ENCODE data around the gene NCOR2.

NCOR2 gene

GRCh38 chr12:124608450-124608870, 41.0 kb upstream of the NCOR2 start:
- no peak overlapping the region for H3K4me3 ChIP-seq (ENCODE audit: low read length)
- no peak overlapping the region for H3K9ac ChIP-seq (ENCODE audit: low read depth, low read length)
- no peak overlapping the region for H3K27ac ChIP-seq (ENCODE audit: low read length)
- H3K9me3 ChIP-seq (ENCODE audit: insufficient read depth, low read depth, low read length): no peaks in the 10 kb centered on the region
- no peaks in the 10 kb centered on the region for H3K36me3 ChIP-seq (ENCODE audit: insufficient read depth, low read depth, low read length)
- H3K27me3 ChIP-seq (ENCODE audit: insufficient read depth, low read length): no peaks in the 10 kb centered on the region
- no peaks in the 10 kb centered on the region for H3K4me1 ChIP-seq (ENCODE audit: insufficient read depth, low read length)

GRCh38 chr12:124607681-124608425, 40.4 kb upstream of the NCOR2 start:
- Histone ChIP-seq H3K9me3 (ENCODE audit: insufficient read depth, low read depth, low read length) (no peaks in the 10 kb centered on the region), H3K36me3 (ENCODE audit: insufficient read depth, low read depth, low read length) (no peaks in the 10 kb centered on the region), H3K9ac (ENCODE audit: low read depth, low read length) (no peak overlapping the region), H3K4me3 (ENCODE audit: low read length) (no peak overlapping the region), H3K27me3 (ENCODE audit: insufficient read depth, low read length) (no peaks in the 10 kb centered on the region), H3K4me1 (ENCODE audit: insufficient read depth, low read length) (no peaks in the 10 kb centered on the region), H3K27ac (ENCODE audit: low read length) (no peak overlapping the region)

- no peaks in the 10 kb centered on the region for H3K9me3 ChIP-seq (ENCODE audit: insufficient read depth, low read depth, low read length)
- H3K4me1 ChIP-seq (ENCODE audit: insufficient read depth, low read length): no peaks in the 10 kb centered on the region
- H3K27ac ChIP-seq (ENCODE audit: low read length): no peak overlapping the region
- no peak overlapping the region for H3K9ac ChIP-seq (ENCODE audit: low read depth, low read length)
- H3K27me3 ChIP-seq (ENCODE audit: insufficient read depth, low read length): no peaks in the 10 kb centered on the region
- no peak overlapping the region for H3K4me3 ChIP-seq (ENCODE audit: low read length)
- no peaks in the 10 kb centered on the region for H3K36me3 ChIP-seq (ENCODE audit: insufficient read depth, low read depth, low read length)
Observed at GRCh38 chr12:124605883-124606774, 38.7 kb upstream of the NCOR2 start.

- H3K9ac ChIP-seq (ENCODE audit: low read depth, low read length): no peak overlapping the region
- no peaks in the 10 kb centered on the region for H3K4me1 ChIP-seq (ENCODE audit: insufficient read depth, low read length)
- no peak overlapping the region for H3K4me3 ChIP-seq (ENCODE audit: low read length)
- H3K27ac ChIP-seq (ENCODE audit: low read length): no peak overlapping the region
- no peaks in the 10 kb centered on the region for H3K36me3 ChIP-seq (ENCODE audit: insufficient read depth, low read depth, low read length)
- no peaks in the 10 kb centered on the region for H3K9me3 ChIP-seq (ENCODE audit: insufficient read depth, low read depth, low read length)
- H3K27me3 ChIP-seq (ENCODE audit: insufficient read depth, low read length): no peaks in the 10 kb centered on the region
Observed at GRCh38 chr12:124605150-124605882, 37.9 kb upstream of the NCOR2 start.

- H3K36me3 ChIP-seq (ENCODE audit: insufficient read depth, low read depth, low read length): no peaks in the 10 kb centered on the region
- no peak overlapping the region for H3K27ac ChIP-seq (ENCODE audit: low read length)
- H3K27me3 ChIP-seq (ENCODE audit: insufficient read depth, low read length): no peaks in the 10 kb centered on the region
- no peaks in the 10 kb centered on the region for H3K9me3 ChIP-seq (ENCODE audit: insufficient read depth, low read depth, low read length)
- H3K4me3 ChIP-seq (ENCODE audit: low read length): no peak overlapping the region
- no peaks in the 10 kb centered on the region for H3K4me1 ChIP-seq (ENCODE audit: insufficient read depth, low read length)
- H3K9ac ChIP-seq (ENCODE audit: low read depth, low read length): no peak overlapping the region
Observed at GRCh38 chr12:124604264-124604680, 36.9 kb upstream of the NCOR2 start.

- no peaks in the 10 kb centered on the region for H3K4me1 ChIP-seq (ENCODE audit: insufficient read depth, low read length)
- no peak overlapping the region for H3K9ac ChIP-seq (ENCODE audit: low read depth, low read length)
- no peaks in the 10 kb centered on the region for H3K27me3 ChIP-seq (ENCODE audit: insufficient read depth, low read length)
- no peak overlapping the region for H3K27ac ChIP-seq (ENCODE audit: low read length)
- H3K36me3 ChIP-seq (ENCODE audit: insufficient read depth, low read depth, low read length): no peaks in the 10 kb centered on the region
- H3K4me3 ChIP-seq (ENCODE audit: low read length): no peak overlapping the region
- H3K9me3 ChIP-seq (ENCODE audit: insufficient read depth, low read depth, low read length): no peaks in the 10 kb centered on the region
Observed at GRCh38 chr12:124603831-124604251, 36.4 kb upstream of the NCOR2 start.

- Histone ChIP-seq H3K27me3 (ENCODE audit: insufficient read depth, low read length) (no peaks in the 10 kb centered on the region), H3K9me3 (ENCODE audit: insufficient read depth, low read depth, low read length) (no peaks in the 10 kb centered on the region), H3K4me3 (ENCODE audit: low read length) (no peak overlapping the region), H3K9ac (ENCODE audit: low read depth, low read length) (no peak overlapping the region), H3K4me1 (ENCODE audit: insufficient read depth, low read length) (no peaks in the 10 kb centered on the region), H3K36me3 (ENCODE audit: insufficient read depth, low read depth, low read length) (no peaks in the 10 kb centered on the region), H3K27ac (ENCODE audit: low read length) (no peak overlapping the region)
Observed at GRCh38 chr12:124603100-124603541, 35.7 kb upstream of the NCOR2 start.

- Histone ChIP-seq H3K9me3 (ENCODE audit: insufficient read depth, low read depth, low read length) (no peaks in the 10 kb centered on the region), H3K4me3 (ENCODE audit: low read length) (no peak overlapping the region), H3K27me3 (ENCODE audit: insufficient read depth, low read length) (no peaks in the 10 kb centered on the region), H3K27ac (ENCODE audit: low read length) (no peak overlapping the region), H3K9ac (ENCODE audit: low read depth, low read length) (no peak overlapping the region), H3K36me3 (ENCODE audit: insufficient read depth, low read depth, low read length) (no peaks in the 10 kb centered on the region), H3K4me1 (ENCODE audit: insufficient read depth, low read length) (no peaks in the 10 kb centered on the region)
Observed at GRCh38 chr12:124601706-124602105, 34.3 kb upstream of the NCOR2 start.

GRCh38 chr12:124599074-124599999, 31.9 kb upstream of the NCOR2 start:
- H3K4me1 ChIP-seq (ENCODE audit: insufficient read depth, low read length): no peaks in the 10 kb centered on the region
- H3K27me3 ChIP-seq (ENCODE audit: insufficient read depth, low read length): no peaks in the 10 kb centered on the region
- H3K27ac ChIP-seq (ENCODE audit: low read length): no peak overlapping the region
- H3K4me3 ChIP-seq (ENCODE audit: low read length): no peak overlapping the region
- no peaks in the 10 kb centered on the region for H3K36me3 ChIP-seq (ENCODE audit: insufficient read depth, low read depth, low read length)
- H3K9me3 ChIP-seq (ENCODE audit: insufficient read depth, low read depth, low read length): no peaks in the 10 kb centered on the region
- H3K9ac ChIP-seq (ENCODE audit: low read depth, low read length): no peak overlapping the region

GRCh38 chr12:124597041-124597440, 29.6 kb upstream of the NCOR2 start:
- H3K4me1 ChIP-seq (ENCODE audit: insufficient read depth, low read length): no peaks in the 10 kb centered on the region
- H3K27ac ChIP-seq (ENCODE audit: low read length): no peak overlapping the region
- no peak overlapping the region for H3K4me3 ChIP-seq (ENCODE audit: low read length)
- no peaks in the 10 kb centered on the region for H3K9me3 ChIP-seq (ENCODE audit: insufficient read depth, low read depth, low read length)
- H3K36me3 ChIP-seq (ENCODE audit: insufficient read depth, low read depth, low read length): no peaks in the 10 kb centered on the region
- H3K27me3 ChIP-seq (ENCODE audit: insufficient read depth, low read length): no peaks in the 10 kb centered on the region
- H3K9ac ChIP-seq (ENCODE audit: low read depth, low read length): no peak overlapping the region

- H3K4me3 ChIP-seq (ENCODE audit: low read length): no peak overlapping the region
- no peaks in the 10 kb centered on the region for H3K36me3 ChIP-seq (ENCODE audit: insufficient read depth, low read depth, low read length)
- H3K9me3 ChIP-seq (ENCODE audit: insufficient read depth, low read depth, low read length): no peaks in the 10 kb centered on the region
- no peaks in the 10 kb centered on the region for H3K4me1 ChIP-seq (ENCODE audit: insufficient read depth, low read length)
- no peaks in the 10 kb centered on the region for H3K27me3 ChIP-seq (ENCODE audit: insufficient read depth, low read length)
- H3K27ac ChIP-seq (ENCODE audit: low read length): no peak overlapping the region
- no peak overlapping the region for H3K9ac ChIP-seq (ENCODE audit: low read depth, low read length)
Observed at GRCh38 chr12:124595444-124595843, 28.0 kb upstream of the NCOR2 start.

Measured in iPS-20b (cell line).